ENCODE results near the gene CEP44.

GRCh38 chr4:174273930-174274329 lies 9.8 kb upstream of the CEP44 start:
- TF ChIP-seq EZH2phosphoT487 (IDR thresholded peaks at IDR 0.05; ENCODE audit: borderline replicate concordance, low read length) = no peak
- TF ChIP-seq, protein P1, sequence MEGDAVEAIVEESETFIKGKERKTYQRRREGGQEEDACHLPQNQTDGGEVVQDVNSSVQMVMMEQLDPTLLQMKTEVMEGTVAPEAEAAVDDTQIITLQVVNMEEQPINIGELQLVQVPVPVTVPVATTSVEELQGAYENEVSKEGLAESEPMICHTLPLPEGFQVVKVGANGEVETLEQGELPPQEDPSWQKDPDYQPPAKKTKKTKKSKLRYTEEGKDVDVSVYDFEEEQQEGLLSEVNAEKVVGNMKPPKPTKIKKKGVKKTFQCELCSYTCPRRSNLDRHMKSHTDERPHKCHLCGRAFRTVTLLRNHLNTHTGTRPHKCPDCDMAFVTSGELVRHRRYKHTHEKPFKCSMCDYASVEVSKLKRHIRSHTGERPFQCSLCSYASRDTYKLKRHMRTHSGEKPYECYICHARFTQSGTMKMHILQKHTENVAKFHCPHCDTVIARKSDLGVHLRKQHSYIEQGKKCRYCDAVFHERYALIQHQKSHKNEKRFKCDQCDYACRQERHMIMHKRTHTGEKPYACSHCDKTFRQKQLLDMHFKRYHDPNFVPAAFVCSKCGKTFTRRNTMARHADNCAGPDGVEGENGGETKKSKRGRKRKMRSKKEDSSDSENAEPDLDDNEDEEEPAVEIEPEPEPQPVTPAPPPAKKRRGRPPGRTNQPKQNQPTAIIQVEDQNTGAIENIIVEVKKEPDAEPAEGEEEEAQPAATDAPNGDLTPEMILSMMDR (conservative IDR thresholded peaks at IDR 0.05; ENCODE audit: low read depth, low read length) = no peak
- no peak for TF ChIP-seq EZH2 (IDR thresholded peaks at IDR 0.05; ENCODE audit: low read length, unreplicated experiment)
